SK-N-SH (cell line): ENCODE measurements around the gene BIRC7. TPM values are rescaled to one million over a fixed set of nuclear protein-coding genes. Genes with fewer than 3 reads are reported as not detected.

Experiments used
- CTCF ChIA-PET: fragments of 300-600, 350-600 bp; formaldehyde crosslinking; extraction: SDS; loops from one replicate; lab custom pipeline; 2021; lab: Yijun Ruan, JAX
- POLR2A ChIA-PET: fragments of 350-600 bp; sonication (Branson Sonifier 250); formaldehyde crosslinking; extraction: SDS; loops from one replicate; lab custom pipeline; 2020; ENCODE audit warnings: antibody characterized with exemption, inconsistent platforms; lab: Yijun Ruan, JAX
- DNase-seq: peaks from one replicate; pipeline ENCODE4 v3.0.0; 2012
- H2AFZ ChIP-seq: fragments of 200-600 bp; sonication (generic); 2 replicates; pipeline ENCODE4 v1.8.1; 2016; ENCODE audit warnings: antibody characterized with exemption, mild to moderate bottlenecking, low read depth
- H3F3A ChIP-seq: fragments of 200-600 bp; sonication (generic); replicated peaks from 2 replicates; pipeline ENCODE3; 2016; ENCODE audit warnings: antibody characterized with exemption, mild to moderate bottlenecking; ENCODE audit not compliant: insufficient read depth
- H3K27ac ChIP-seq, 2 experiments: fragments of 200-500 bp in 1 of 2; fragments of 200-600 bp in 1 of 2; sonication (Bioruptor generic) in 1 of 2; sonication (generic), shearing (Covaris generic) in 1 of 2; 2 replicates each; pipeline versions ENCODE4 v1.5.1 to v1.6.1; 2014 to 2016; ENCODE audit warnings: low read depth in 2 of 2, inconsistent platforms in 1 of 2, low read length in 1 of 2, mild to moderate bottlenecking in 1 of 2, mixed read lengths in 1 of 2
- H3K27me3 ChIP-seq: fragments of 200-600 bp; sonication (generic), shearing (Covaris generic); 2 replicates; pipeline ENCODE4 v1.6.1; 2016; ENCODE audit warnings: mixed run types; ENCODE audit not compliant: insufficient read depth
- H3K36me3 ChIP-seq, 2 experiments: fragments of 200-500 bp in 1 of 2; fragments of 200-600 bp in 1 of 2; sonication (Bioruptor generic) in 1 of 2; sonication (generic) in 1 of 2; replicated peaks in 1 of 2; 2 replicates each; pipeline versions ENCODE3 to v1.5.1; 2014 to 2016; ENCODE audit warnings: low read length in 1 of 2, mild to moderate bottlenecking in 1 of 2; ENCODE audit not compliant: insufficient read depth in 2 of 2, control insufficient read depth in 1 of 2
- H3K4me1 ChIP-seq, 2 experiments: fragments of 200-500 bp in 1 of 2; fragments of 200-600 bp in 1 of 2; sonication (Bioruptor generic) in 1 of 2; sonication (generic), shearing (Covaris generic) in 1 of 2; 2 replicates each; pipeline versions ENCODE4 v1.5.1 to v1.6.1; 2014 to 2016; ENCODE audit warnings: low read depth in 1 of 2, low read length in 1 of 2, mixed run types in 1 of 2; ENCODE audit not compliant: insufficient read depth in 2 of 2, control insufficient read depth in 1 of 2
- H3K4me2 ChIP-seq: fragments of 200-600 bp; sonication (generic), shearing (Covaris generic); 2 replicates; pipeline ENCODE4 v1.6.1; 2017; ENCODE audit warnings: mixed run types
- H3K4me3 ChIP-seq, 2 experiments: fragments of 200-500 bp in 1 of 2; fragments of 200-600 bp in 1 of 2; sonication (Bioruptor generic) in 1 of 2; sonication (generic), shearing (Covaris generic) in 1 of 2; 2 replicates each; pipeline versions ENCODE4 v1.5.1 to v1.8.1; 2014 to 2016; ENCODE audit warnings: low read depth in 2 of 2, inconsistent platforms in 1 of 2, low read length in 1 of 2, mild to moderate bottlenecking in 1 of 2, mixed read lengths in 1 of 2, moderate library complexity in 1 of 2
- H3K79me2 ChIP-seq: fragments of 200-600 bp; sonication (generic); 2 replicates; pipeline ENCODE4 v1.8.1; 2017; ENCODE audit warnings: mild to moderate bottlenecking; ENCODE audit not compliant: insufficient read depth
- H3K9ac ChIP-seq: fragments of 200-600 bp; sonication (generic); 2 replicates; pipeline ENCODE4 v1.6.1; 2017; ENCODE audit warnings: mixed run types
- H3K9me2 ChIP-seq: fragments of 200-600 bp; sonication (generic); 2 replicates; pipeline ENCODE4 v1.6.1; 2017; ENCODE audit warnings: mixed run types
- H3K9me3 ChIP-seq: fragments of 200-600 bp; sonication (generic); 2 replicates; pipeline ENCODE4 v1.6.1; 2017; ENCODE audit warnings: mixed run types, mild to moderate bottlenecking, moderate library complexity
- H4K20me1 ChIP-seq: fragments of 200-600 bp; sonication (generic); 2 replicates; pipeline ENCODE4 v1.6.1; 2017; ENCODE audit warnings: mild to moderate bottlenecking, mixed run types; ENCODE audit not compliant: insufficient read depth
- EP300 ChIP-seq, 2 experiments: IDR thresholded peaks; 2 replicates each; pipeline versions ENCODE4 v1.4.0 to v1.6.1; 2012; ENCODE audit warnings: borderline replicate concordance in 1 of 2, low read depth in 1 of 2, low read length in 1 of 2
- FOSL2 ChIP-seq: IDR thresholded peaks from 2 replicates; pipeline ENCODE4 v1.4.0; 2012; ENCODE audit warnings: low read depth, mild to moderate bottlenecking, moderate library complexity, borderline replicate concordance
- MEF2A ChIP-seq: IDR thresholded peaks from 2 replicates; pipeline ENCODE4 v1.4.0; 2012; ENCODE audit warnings: low read depth, borderline replicate concordance
- MXI1 ChIP-seq: IDR thresholded peaks from 2 replicates; pipeline ENCODE4 v1.6.1; 2012; ENCODE audit warnings: mild to moderate bottlenecking, low read depth, low read length, improper control_type of control experiment
- RCOR1 ChIP-seq: fragments of 150-350 bp; IDR thresholded peaks from 2 replicates; pipeline ENCODE4 v1.6.1; 2017; ENCODE audit warnings: antibody characterized with exemption, low read length
- SIN3A ChIP-seq: IDR thresholded peaks from 2 replicates; pipeline ENCODE4 v1.6.1; 2012; ENCODE audit warnings: low read depth, mild to moderate bottlenecking, low read length, moderate library complexity, borderline replicate concordance
- TCF12 ChIP-seq: IDR thresholded peaks from 2 replicates; pipeline ENCODE4 v1.4.0; 2012
- TEAD4 ChIP-seq: IDR thresholded peaks from 2 replicates; pipeline ENCODE4 v1.4.0; 2012; ENCODE audit warnings: mild to moderate bottlenecking, borderline replicate concordance; ENCODE audit not compliant: insufficient read depth
- WGBS: methylation state at CpG from one replicate; pipeline ENCODE4 v1.1.6; 2017; ENCODE audit warnings: low lambda C conversion rate; 5-methylcytosine and 5-hydroxymethylcytosine counted together
- polyA plus RNA-seq, 3 experiments: library from polyadenylated mRNA; depleted of rRNA; stranded (reverse); fragments of >200 nt; gene quantifications; 2 replicates each; pipeline ENCODE4 v1.2.3, GENCODE V29; 2012
- TF ChIP-seq, protein P1 (sequence below): IDR thresholded peaks from 2 replicates; pipeline ENCODE4 v1.4.0; 2012; ENCODE audit warnings: low read depth, borderline replicate concordance
- TF ChIP-seq, protein P2 (sequence below): fragments of 150-350 bp; IDR thresholded peaks from 2 replicates; pipeline ENCODE4 v1.6.1; 2016; ENCODE audit warnings: mild to moderate bottlenecking, low read depth, low read length
- TF ChIP-seq, protein P3 (sequence below): IDR thresholded peaks from 2 replicates; pipeline ENCODE4 v1.4.0; 2012; ENCODE audit warnings: low read depth
- TF ChIP-seq, protein P4 (sequence below): fragments of 150-350 bp; IDR thresholded peaks from 2 replicates; pipeline ENCODE4 v1.6.1; 2017; ENCODE audit warnings: antibody characterized with exemption, low read length, low read depth, borderline replicate concordance
- TF ChIP-seq, protein P5 (sequence below): IDR thresholded peaks from 2 replicates; pipeline ENCODE4; 2012

Gene BIRC7
- polyA plus RNA-seq, 1 of the 3 experiments (the other 2 are of a cell fraction), result not detected

DNA sequence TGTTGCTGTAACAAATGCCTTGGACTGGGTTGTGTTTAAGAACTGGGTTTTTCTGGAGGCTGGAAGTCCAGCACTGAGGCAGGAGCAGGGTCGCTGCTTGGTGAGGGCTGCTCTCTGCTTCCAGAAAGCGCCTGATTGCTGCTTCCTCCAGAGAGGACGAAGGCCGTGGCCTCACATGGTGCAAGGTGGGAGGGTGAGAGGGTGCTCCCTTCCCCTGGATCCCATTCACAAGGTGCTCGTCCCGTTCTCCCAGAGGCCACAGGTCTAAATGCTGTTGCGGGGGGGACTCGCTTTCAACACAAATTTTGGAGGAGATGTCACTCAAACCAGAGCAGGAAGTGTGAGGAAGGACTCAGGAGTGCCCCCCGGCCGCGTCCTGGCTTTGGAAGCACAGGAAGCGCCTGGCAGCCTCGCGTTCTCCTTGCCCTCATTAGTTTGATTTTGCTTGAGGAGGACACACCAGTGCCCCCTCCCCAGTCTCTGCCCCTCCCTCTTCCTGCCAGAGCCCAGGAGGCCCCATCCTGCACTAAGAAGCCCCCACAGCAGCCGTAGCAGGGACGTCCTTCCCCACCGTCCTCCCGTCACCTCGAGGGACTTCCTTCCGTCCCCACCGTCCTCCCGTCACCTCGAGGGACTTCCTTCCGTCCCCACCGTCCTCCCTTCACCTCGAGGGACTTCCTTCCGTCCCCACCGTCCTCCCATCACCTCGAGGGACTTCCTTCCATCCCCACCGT is 26.3 kb downstream of the BIRC7 start:
- Histone ChIP-seq H3K9me3 (no peaks in the 10 kb centered on the region), H3K4me2 (no peak overlapping the region), H3K79me2 (no peaks in the 10 kb centered on the region), H3F3A (no peaks in the 10 kb centered on the region), H3K27me3 (peaks cover 15% of the 10 kb centered on the region), H2AFZ (no peak overlapping the region), H4K20me1 (no peaks in the 10 kb centered on the region), H3K9me2 (no peaks in the 10 kb centered on the region), H3K4me3 (no peak overlapping the region), H3K4me1 (peaks cover 0 to 5% of the 10 kb centered on the region in 2 experiments; a peak in 1 of 4 replicates), H3K27ac (no peak overlapping the region), H3K9ac (no peak overlapping the region), H3K36me3 (no peaks in the 10 kb centered on the region)
- ChIA-PET POLR2A (no interaction called here), CTCF (interaction anchor here (2.7 kb wide), 1 partner anchor 120 kb away, joined by 7 read pairs; no protein-coding TSS in a partner anchor)
- DNase-seq, result no peak
- 57% methylated on average over 26 of the region's 30 CpGs for WGBS
- TF ChIP-seq TCF12 (no peak), TEAD4 (no peak)
- TF ChIP-seq, protein P1, sequence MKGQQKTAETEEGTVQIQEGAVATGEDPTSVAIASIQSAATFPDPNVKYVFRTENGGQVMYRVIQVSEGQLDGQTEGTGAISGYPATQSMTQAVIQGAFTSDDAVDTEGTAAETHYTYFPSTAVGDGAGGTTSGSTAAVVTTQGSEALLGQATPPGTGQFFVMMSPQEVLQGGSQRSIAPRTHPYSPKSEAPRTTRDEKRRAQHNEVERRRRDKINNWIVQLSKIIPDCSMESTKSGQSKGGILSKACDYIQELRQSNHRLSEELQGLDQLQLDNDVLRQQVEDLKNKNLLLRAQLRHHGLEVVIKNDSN, result no peak

DNA sequence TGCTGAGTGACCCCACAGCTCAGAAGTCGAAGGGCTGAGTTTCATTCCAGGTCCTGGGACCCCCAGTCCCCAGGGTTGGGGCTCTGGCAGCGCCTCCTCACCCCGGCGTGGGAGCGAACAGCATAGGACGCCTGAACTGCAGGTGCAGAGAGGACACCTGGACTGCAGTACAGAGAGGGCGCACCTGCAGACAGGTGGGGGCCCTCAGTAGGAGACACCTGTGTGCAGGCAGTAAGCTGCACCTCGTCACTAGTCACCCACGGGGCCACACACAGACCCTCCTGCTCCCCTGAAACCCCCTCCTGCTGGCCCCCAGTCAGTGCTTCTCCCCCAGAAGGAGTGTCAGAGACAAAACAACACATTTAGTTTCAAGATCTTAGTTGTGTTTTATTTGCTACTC is 27.1 kb downstream of the BIRC7 start:
- 28% methylated on average over 3 of the region's 9 CpGs for WGBS
- no peaks in the 10 kb centered on the region for H3F3A ChIP-seq
- H3K4me3 ChIP-seq, result no peak overlapping the region
- H3K4me2 ChIP-seq, result no peak overlapping the region
- TF ChIP-seq EP300 (IDR thresholded peaks at IDR 0.05; ENCODE audit: borderline replicate concordance in 1 of 2, low read depth in 1 of 2, low read length in 1 of 2), result no peak
- TF ChIP-seq MXI1, result no peak
- no peak for TF ChIP-seq TCF12
- TF ChIP-seq MEF2A, result no peak
- TF ChIP-seq FOSL2, result no peak
- peaks cover 15% of the 10 kb centered on the region for H3K27me3 ChIP-seq
- no peak overlapping the region for H3K27ac ChIP-seq
- ChIA-PET CTCF (no interaction called here), POLR2A (no interaction called here)
- H3K9me2 ChIP-seq, result no peaks in the 10 kb centered on the region
- DNase-seq, result no peak
- H3K36me3 ChIP-seq, result no peaks in the 10 kb centered on the region
- H3K79me2 ChIP-seq, result no peaks in the 10 kb centered on the region
- no peak overlapping the region for H2AFZ ChIP-seq
- no peaks in the 10 kb centered on the region for H4K20me1 ChIP-seq
- H3K9ac ChIP-seq, result no peak overlapping the region
- H3K4me1 ChIP-seq, result peaks cover 0 to 5% of the 10 kb centered on the region in 2 experiments; a peak in 1 of 4 replicates
- no peaks in the 10 kb centered on the region for H3K9me3 ChIP-seq

DNA sequence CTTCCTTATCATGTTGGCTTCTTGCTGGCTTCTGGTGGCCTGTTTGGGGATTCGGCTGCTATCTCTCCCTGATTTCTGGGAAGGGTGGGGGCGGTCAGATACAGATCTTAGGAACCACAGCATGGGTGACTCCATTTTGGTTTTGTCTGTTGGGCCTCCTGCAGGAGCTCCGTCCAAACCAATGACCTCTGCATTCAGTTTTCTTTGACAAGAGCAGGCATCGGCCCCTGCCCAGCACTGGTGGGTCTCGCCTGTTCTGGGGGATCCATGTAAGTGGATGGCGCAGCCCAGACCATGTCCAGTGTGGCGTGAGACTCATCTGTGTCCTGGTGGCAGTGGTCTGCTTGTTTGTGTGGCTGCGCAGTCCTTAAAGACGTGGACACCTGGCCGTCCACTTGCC is 28.3 kb downstream of the BIRC7 start:
- Histone ChIP-seq H3F3A (no peaks in the 10 kb centered on the region), H3K27me3 (peaks cover 9% of the 10 kb centered on the region), H3K4me2 (no peak overlapping the region), H3K36me3 (no peaks in the 10 kb centered on the region), H3K9ac (no peak overlapping the region), H3K4me3 (no peak overlapping the region), H3K27ac (no peak overlapping the region), H2AFZ (no peak overlapping the region), H3K4me1 (peaks cover 0 to 1% of the 10 kb centered on the region in 2 experiments; a peak in 1 of 4 replicates), H3K9me2 (no peaks in the 10 kb centered on the region), H4K20me1 (no peaks in the 10 kb centered on the region), H3K79me2 (no peaks in the 10 kb centered on the region), H3K9me3 (no peaks in the 10 kb centered on the region)
- POLR2A ChIA-PET, result no interaction called here
- CTCF ChIA-PET, result interaction anchor here (1.5 kb wide), 1 partner anchor 41 kb away, joined by 3 read pairs; no protein-coding TSS in a partner anchor
- 69% methylated on average over 4 of the region's 10 CpGs for WGBS
- DNase-seq, result no peak
- TF ChIP-seq, protein P2, sequence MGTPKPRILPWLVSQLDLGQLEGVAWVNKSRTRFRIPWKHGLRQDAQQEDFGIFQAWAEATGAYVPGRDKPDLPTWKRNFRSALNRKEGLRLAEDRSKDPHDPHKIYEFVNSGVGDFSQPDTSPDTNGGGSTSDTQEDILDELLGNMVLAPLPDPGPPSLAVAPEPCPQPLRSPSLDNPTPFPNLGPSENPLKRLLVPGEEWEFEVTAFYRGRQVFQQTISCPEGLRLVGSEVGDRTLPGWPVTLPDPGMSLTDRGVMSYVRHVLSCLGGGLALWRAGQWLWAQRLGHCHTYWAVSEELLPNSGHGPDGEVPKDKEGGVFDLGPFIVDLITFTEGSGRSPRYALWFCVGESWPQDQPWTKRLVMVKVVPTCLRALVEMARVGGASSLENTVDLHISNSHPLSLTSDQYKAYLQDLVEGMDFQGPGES, result no peak
- TF ChIP-seq, protein P3, sequence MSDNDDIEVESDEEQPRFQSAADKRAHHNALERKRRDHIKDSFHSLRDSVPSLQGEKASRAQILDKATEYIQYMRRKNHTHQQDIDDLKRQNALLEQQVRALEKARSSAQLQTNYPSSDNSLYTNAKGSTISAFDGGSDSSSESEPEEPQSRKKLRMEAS, result no peak
- TF ChIP-seq FOSL2 (no peak), MEF2A (no peak), SIN3A (no peak), RCOR1 (no peak)
- TF ChIP-seq, protein P4, sequence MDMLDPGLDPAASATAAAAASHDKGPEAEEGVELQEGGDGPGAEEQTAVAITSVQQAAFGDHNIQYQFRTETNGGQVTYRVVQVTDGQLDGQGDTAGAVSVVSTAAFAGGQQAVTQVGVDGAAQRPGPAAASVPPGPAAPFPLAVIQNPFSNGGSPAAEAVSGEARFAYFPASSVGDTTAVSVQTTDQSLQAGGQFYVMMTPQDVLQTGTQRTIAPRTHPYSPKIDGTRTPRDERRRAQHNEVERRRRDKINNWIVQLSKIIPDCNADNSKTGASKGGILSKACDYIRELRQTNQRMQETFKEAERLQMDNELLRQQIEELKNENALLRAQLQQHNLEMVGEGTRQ, result no peak
- TF ChIP-seq, protein P5, sequence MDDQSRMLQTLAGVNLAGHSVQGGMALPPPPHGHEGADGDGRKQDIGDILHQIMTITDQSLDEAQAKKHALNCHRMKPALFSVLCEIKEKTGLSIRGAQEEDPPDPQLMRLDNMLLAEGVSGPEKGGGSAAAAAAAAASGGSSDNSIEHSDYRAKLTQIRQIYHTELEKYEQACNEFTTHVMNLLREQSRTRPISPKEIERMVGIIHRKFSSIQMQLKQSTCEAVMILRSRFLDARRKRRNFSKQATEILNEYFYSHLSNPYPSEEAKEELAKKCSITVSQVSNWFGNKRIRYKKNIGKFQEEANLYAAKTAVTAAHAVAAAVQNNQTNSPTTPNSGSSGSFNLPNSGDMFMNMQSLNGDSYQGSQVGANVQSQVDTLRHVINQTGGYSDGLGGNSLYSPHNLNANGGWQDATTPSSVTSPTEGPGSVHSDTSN, result no peak
